Measurements from ENCODE around the gene CHN1. TPM values are rescaled to one million over a fixed set of nuclear protein-coding genes. Genes with fewer than 3 reads are reported as not detected.

CHN1 gene
- total RNA-seq, 1 donor from 2014 or later, result 32.7 TPM

GRCh38 chr2:175007510-175007909, 2.3 kb upstream of the CHN1 start:
- Mint-ChIP-seq H3K36me3 (no peaks in the 10 kb centered on the region), H3K27ac (no peak overlapping the region), H3K4me3 (no peak overlapping the region), H3K4me1 (peaks cover 55% of the 10 kb centered on the region), H3K27me3 (ENCODE audit: low read depth) (no peaks in the 10 kb centered on the region), H3K9me3 (no peaks in the 10 kb centered on the region)
- no peak for DNase-seq (ENCODE audit: low spot score in 2 of 2, unreplicated experiment in 2 of 2)
- no peak for TF ChIP-seq CTCF (IDR thresholded peaks at IDR 0.05; ENCODE audit: unreplicated experiment)

DNA sequence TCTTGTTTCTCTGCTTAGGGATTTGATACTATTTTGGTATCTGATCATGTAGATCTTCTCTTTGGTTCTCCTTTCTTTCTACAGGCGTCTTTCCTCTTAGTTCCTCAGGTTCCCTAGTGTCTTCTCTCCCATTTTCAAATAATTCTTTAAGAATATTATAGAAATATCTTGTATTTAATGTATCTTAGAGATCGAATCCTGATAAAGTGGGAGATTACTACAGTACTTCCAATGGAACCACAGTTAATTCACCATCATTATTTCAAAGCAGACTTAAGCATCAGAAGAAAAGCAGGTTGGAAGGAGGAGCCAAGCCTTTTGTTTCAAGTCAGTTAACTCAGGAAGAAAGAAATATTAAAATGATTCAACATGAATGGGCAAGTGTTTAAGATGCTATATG, 1.1 kb upstream of the CHN1 start:
- DNase-seq (ENCODE audit: low spot score in 2 of 2, unreplicated experiment in 2 of 2), result no peak
- no peaks in the 10 kb centered on the region for H3K27me3 Mint-ChIP-seq (ENCODE audit: low read depth)
- TF ChIP-seq CTCF (IDR thresholded peaks at IDR 0.05; ENCODE audit: unreplicated experiment), result no peak
- no peaks in the 10 kb centered on the region for H3K9me3 Mint-ChIP-seq
- H3K27ac Mint-ChIP-seq, result peak overlapping the region; percentile 76
- peaks cover 63% of the 10 kb centered on the region for H3K4me1 Mint-ChIP-seq
- H3K4me3 Mint-ChIP-seq, result peak overlapping the region; percentile 79
- H3K36me3 Mint-ChIP-seq, result no peaks in the 10 kb centered on the region

GRCh38 chr2:175005733-175006264, 618 bp upstream of the CHN1 start:
- no peaks in the 10 kb centered on the region for H3K9me3 Mint-ChIP-seq
- H3K4me1 Mint-ChIP-seq, result peaks cover 59% of the 10 kb centered on the region
- peak overlapping the region; percentile 79 for H3K27ac Mint-ChIP-seq
- no peak for DNase-seq (ENCODE audit: low spot score in 2 of 2, unreplicated experiment in 2 of 2)
- TF ChIP-seq CTCF (IDR thresholded peaks at IDR 0.05; ENCODE audit: unreplicated experiment), result no peak
- no peaks in the 10 kb centered on the region for H3K36me3 Mint-ChIP-seq
- H3K4me3 Mint-ChIP-seq, result peak overlapping the region; percentile 79
- no peaks in the 10 kb centered on the region for H3K27me3 Mint-ChIP-seq (ENCODE audit: low read depth)

GRCh38 chr2:175004730-175004979, 526 bp downstream of the CHN1 start:
- peak in 1 of 2 experiments; percentile 19 for DNase-seq (ENCODE audit: low spot score in 2 of 2, unreplicated experiment in 2 of 2)
- Mint-ChIP-seq H3K27ac (peak overlapping the region; percentile 95), H3K27me3 (ENCODE audit: low read depth) (no peaks in the 10 kb centered on the region), H3K36me3 (no peaks in the 10 kb centered on the region), H3K9me3 (no peaks in the 10 kb centered on the region), H3K4me3 (peak overlapping the region; percentile 93), H3K4me1 (peaks cover 50% of the 10 kb centered on the region)
- TF ChIP-seq CTCF (IDR thresholded peaks at IDR 0.05; ENCODE audit: unreplicated experiment), result no peak

- peaks cover 51% of the 10 kb centered on the region for H3K4me1 Mint-ChIP-seq
- H3K27ac Mint-ChIP-seq, result peak overlapping the region; percentile 95
- H3K4me3 Mint-ChIP-seq, result peak overlapping the region; percentile 93
- H3K9me3 Mint-ChIP-seq, result no peaks in the 10 kb centered on the region
- no peak for DNase-seq (ENCODE audit: low spot score in 2 of 2, unreplicated experiment in 2 of 2)
- no peaks in the 10 kb centered on the region for H3K36me3 Mint-ChIP-seq
- no peaks in the 10 kb centered on the region for H3K27me3 Mint-ChIP-seq (ENCODE audit: low read depth)
- no peak for TF ChIP-seq CTCF (IDR thresholded peaks at IDR 0.05; ENCODE audit: unreplicated experiment)
Observed at GRCh38 chr2:175003875-175004729, 1.1 kb downstream of the CHN1 start.
